ENCODE results near the gene DEPDC4. TPM values are rescaled to one million over a fixed set of nuclear protein-coding genes. Genes with fewer than 3 reads are reported as not detected.
"Not testable (repeated sequence)": the region's sequence is repeated elsewhere in the genome, so short reads cannot be mapped to it uniquely, and the experiment has no call there.

The DEPDC4 gene
- total and polyA plus RNA-seq, 10 of the 15 experiments (the other 5 are each of a cell fraction or from before 2014, with no cell fraction given): 1.5 to 4.7 (median 2.2) TPM

GRCh38 chr12:100234166-100234565 is 32.7 kb downstream of the DEPDC4 start:
- no peak for FAIRE-seq
- POLR2A ChIA-PET: no interaction called here

GRCh38 chr12:100231873-100232272 is 35.0 kb downstream of the DEPDC4 start:
- H3K79me2 ChIP-seq (ENCODE audit: control insufficient read depth, insufficient read depth, low read length); H3K9ac ChIP-seq (ENCODE audit: control insufficient read depth, insufficient read depth, low read length); H3K4me3 ChIP-seq; ATAC-seq; FAIRE-seq; H2AFZ ChIP-seq (ENCODE audit: control insufficient read depth, low read depth, low read length); BruUV-seq (replicated peaks); DNase-seq (ENCODE audit: low read depth, low spot score); H3K4me2 ChIP-seq (ENCODE audit: control insufficient read depth, insufficient read depth); H3K36me3 ChIP-seq (ENCODE audit: control insufficient read depth in 2 of 2, insufficient read depth in 2 of 2, low read length in 1 of 2); POLR2A ChIA-PET; H4K20me1 ChIP-seq (ENCODE audit: control insufficient read depth, insufficient read depth); H3K4me1 ChIP-seq (ENCODE audit: control insufficient read depth, insufficient read depth, low read length); intact Hi-C loops (cut with micrococcal nuclease; ENCODE audit: unreplicated experiment); H3K27ac ChIP-seq (ENCODE audit: control insufficient read depth, insufficient read depth); H3K9me3 ChIP-seq (replicated peaks; ENCODE audit: control insufficient read depth, insufficient read depth, low read length); H3K27me3 ChIP-seq (replicated peaks in 1 of 2; ENCODE audit: control insufficient read depth in 2 of 2, insufficient read depth in 2 of 2, low read length in 1 of 2): not testable (repeated sequence)
- RAD21 ChIA-PET (ENCODE audit: unreplicated experiment): interaction anchor here (4.0 kb wide), 1 partner anchor 172 kb away, joined by 57 read pairs; no protein-coding TSS in a partner anchor
- 66% methylated on average over 3 of the region's 3 CpGs for WGBS (ENCODE audit: insufficient coverage, insufficient replicate concordance, low lambda C conversion rate, missing lambda C conversion rate)
- SMC1A ChIA-PET (ENCODE audit: uncharacterized antibody, unreplicated experiment): interaction anchor here (1.2 to 4.4 kb wide), 2 partner anchors 9 to 173 kb away, joined by 3 to 47 read pairs; no protein-coding TSS in a partner anchor
- in situ Hi-C loops (cut with MboI): loop anchor here (10.0 kb wide), 1 partner anchor 173 kb away; no protein-coding TSS in a partner anchor
- CTCF ChIA-PET: interaction anchor here (0.7 to 4.6 kb wide), 4 partner anchors 9 to 172 kb away, joined by 3 to 104 read pairs (median 4); no protein-coding TSS in a partner anchor

More at GRCh38 chr12:100234166-100234565, 32.7 kb downstream of the DEPDC4 start:
- Histone ChIP-seq H3K4me1 (ENCODE audit: control insufficient read depth, insufficient read depth, low read length) (no peaks in the 10 kb centered on the region), H3K36me3 (ENCODE audit: control insufficient read depth in 2 of 2, insufficient read depth in 2 of 2, low read length in 1 of 2) (no peaks in the 10 kb centered on the region), H3K27ac (ENCODE audit: control insufficient read depth, insufficient read depth) (no peak overlapping the region), H3K4me2 (ENCODE audit: control insufficient read depth, insufficient read depth) (no peak overlapping the region), H3K9ac (ENCODE audit: control insufficient read depth, insufficient read depth, low read length) (no peak overlapping the region), H3K27me3 (replicated peaks in 1 of 2; ENCODE audit: control insufficient read depth in 2 of 2, insufficient read depth in 2 of 2, low read length in 1 of 2) (no peaks in the 10 kb centered on the region), H3K9me3 (replicated peaks; ENCODE audit: control insufficient read depth, insufficient read depth, low read length) (no peaks in the 10 kb centered on the region), H2AFZ (ENCODE audit: control insufficient read depth, low read depth, low read length) (no peak overlapping the region), H3K4me3 (no peak overlapping the region), H3K79me2 (ENCODE audit: control insufficient read depth, insufficient read depth, low read length) (no peaks in the 10 kb centered on the region), H4K20me1 (ENCODE audit: control insufficient read depth, insufficient read depth) (no peaks in the 10 kb centered on the region)
- 51% methylated on average over 3 of the region's 3 CpGs for WGBS (ENCODE audit: insufficient coverage, insufficient replicate concordance, low lambda C conversion rate, missing lambda C conversion rate)
- TF ChIP-seq GATAD2B (conservative IDR thresholded peaks at IDR 0.05; ENCODE audit: low read depth) (no peak), E2F8 (IDR thresholded peaks at IDR 0.05; ENCODE audit: low read depth, partially characterized antibody) (no peak), NR2C1 (IDR thresholded peaks at IDR 0.05) (no peak), SREBF2 (IDR thresholded peaks at IDR 0.05; ENCODE audit: low read length) (no peak), CBX3 (IDR thresholded peaks at IDR 0.05; ENCODE audit: borderline replicate concordance, low read depth) (no peak), RCOR1 (conservative IDR thresholded peaks at IDR 0.05; ENCODE audit: low read depth, low read length) (no peak)
- in situ Hi-C loops (cut with MboI): loop anchor here (10.0 kb wide), 1 partner anchor 171 kb away; no protein-coding TSS in a partner anchor
- DNase-seq (ENCODE audit: low read depth, low spot score): no peak
- ChIA-PET CTCF (interaction anchor here (0.8 to 4.6 kb wide), 11 partner anchors 8 to 438 kb away, joined by 3 to 104 read pairs (median 5); partner anchors contain the start of genes DEPDC4 and SCYL2), SMC1A (ENCODE audit: uncharacterized antibody, unreplicated experiment) (interaction anchor here (1.0 to 4.4 kb wide), 4 partner anchors 31 to 323 kb away, joined by 3 to 47 read pairs (median 6); no protein-coding TSS in a partner anchor), RAD21 (ENCODE audit: unreplicated experiment) (interaction anchor here (0.9 to 4.0 kb wide), 4 partner anchors 12 to 320 kb away, joined by 3 to 57 read pairs (median 10); no protein-coding TSS in a partner anchor)
- intact Hi-C loops (cut with micrococcal nuclease; ENCODE audit: unreplicated experiment): loop anchor here (1.0 to 2.0 kb wide), 4 partner anchors 170 to 507 kb away; no protein-coding TSS in a partner anchor
- no TSS peak for BruUV-seq (replicated peaks)
- ATAC-seq: no peak
